ENCODE results near the gene MTA1. TPM values are rescaled to one million over a fixed set of nuclear protein-coding genes. Genes with fewer than 3 reads are reported as not detected.

Gene MTA1
- total RNA-seq, 1 experiment from 2014 or later = 238 TPM

- H3K27me3 ChIP-seq (replicated peaks; ENCODE audit: insufficient read depth, low read depth, low read length, poor library complexity) = no peaks in the 10 kb centered on the region
- peaks cover 36% of the 10 kb centered on the region for H3K4me1 ChIP-seq (ENCODE audit: insufficient read depth, low read length, poor library complexity, severe bottlenecking)
- no peak overlapping the region for H3K4me3 ChIP-seq (ENCODE audit: low read depth, low read length, poor library complexity, severe bottlenecking)
- peaks cover 4% of the 10 kb centered on the region for H3K36me3 ChIP-seq (ENCODE audit: insufficient read depth, low read length, poor library complexity, severe bottlenecking)
- ChIA-PET CTCF (no interaction called here), POLR2A (ENCODE audit: low non-redundant PET) (interaction anchor here (0.7 kb wide), 1 partner anchor 9 kb away, joined by 4 read pairs; no protein-coding TSS in a partner anchor)
- no peaks in the 10 kb centered on the region for H3K9me3 ChIP-seq (ENCODE audit: low read depth, low read length, poor library complexity, severe bottlenecking)
- intact Hi-C loops (cut with micrococcal nuclease; ENCODE audit: unreplicated experiment) = no loop called here
- BruUV-seq (replicated peaks) = no TSS peak
- DNase-seq (ENCODE audit: low spot score) = no peak
- peak overlapping the region; percentile 91 for H3K27ac ChIP-seq (ENCODE audit: low read depth, low read length, poor library complexity, severe bottlenecking)
- no peak for TF ChIP-seq CTCF (conservative IDR thresholded peaks at IDR 0.05; ENCODE audit: low read depth, low read length)
- TF ChIP-seq EZH2 (IDR thresholded peaks at IDR 0.05; ENCODE audit: borderline replicate concordance, low read depth, low read length, poor library complexity, severe bottlenecking) = no peak
Measured at GRCh38 chr14:105482486-105483110, 63.0 kb downstream of the MTA1 start.

GRCh38 chr14:105483300-105484068 lies 63.9 kb downstream of the MTA1 start:
- no peaks in the 10 kb centered on the region for H3K27me3 ChIP-seq (replicated peaks; ENCODE audit: insufficient read depth, low read depth, low read length, poor library complexity)
- BruUV-seq (replicated peaks) = no TSS peak
- ChIA-PET POLR2A (ENCODE audit: low non-redundant PET) (interaction anchor here (0.7 kb wide), 1 partner anchor 8 kb away, joined by 4 read pairs; no protein-coding TSS in a partner anchor), CTCF (no interaction called here)
- intact Hi-C loops (cut with micrococcal nuclease; ENCODE audit: unreplicated experiment) = no loop called here
- TF ChIP-seq EZH2 (IDR thresholded peaks at IDR 0.05; ENCODE audit: borderline replicate concordance, low read depth, low read length, poor library complexity, severe bottlenecking) (no peak), CTCF (conservative IDR thresholded peaks at IDR 0.05; ENCODE audit: low read depth, low read length) (no peak)
- DNase-seq (ENCODE audit: low spot score) = no peak
- H3K4me3 ChIP-seq (ENCODE audit: low read depth, low read length, poor library complexity, severe bottlenecking) = no peak overlapping the region
- peaks cover 4% of the 10 kb centered on the region for H3K36me3 ChIP-seq (ENCODE audit: insufficient read depth, low read length, poor library complexity, severe bottlenecking)
- H3K4me1 ChIP-seq (ENCODE audit: insufficient read depth, low read length, poor library complexity, severe bottlenecking) = peaks cover 39% of the 10 kb centered on the region
- peak overlapping the region; percentile 37 for H3K27ac ChIP-seq (ENCODE audit: low read depth, low read length, poor library complexity, severe bottlenecking)
- no peaks in the 10 kb centered on the region for H3K9me3 ChIP-seq (ENCODE audit: low read depth, low read length, poor library complexity, severe bottlenecking)

DNA sequence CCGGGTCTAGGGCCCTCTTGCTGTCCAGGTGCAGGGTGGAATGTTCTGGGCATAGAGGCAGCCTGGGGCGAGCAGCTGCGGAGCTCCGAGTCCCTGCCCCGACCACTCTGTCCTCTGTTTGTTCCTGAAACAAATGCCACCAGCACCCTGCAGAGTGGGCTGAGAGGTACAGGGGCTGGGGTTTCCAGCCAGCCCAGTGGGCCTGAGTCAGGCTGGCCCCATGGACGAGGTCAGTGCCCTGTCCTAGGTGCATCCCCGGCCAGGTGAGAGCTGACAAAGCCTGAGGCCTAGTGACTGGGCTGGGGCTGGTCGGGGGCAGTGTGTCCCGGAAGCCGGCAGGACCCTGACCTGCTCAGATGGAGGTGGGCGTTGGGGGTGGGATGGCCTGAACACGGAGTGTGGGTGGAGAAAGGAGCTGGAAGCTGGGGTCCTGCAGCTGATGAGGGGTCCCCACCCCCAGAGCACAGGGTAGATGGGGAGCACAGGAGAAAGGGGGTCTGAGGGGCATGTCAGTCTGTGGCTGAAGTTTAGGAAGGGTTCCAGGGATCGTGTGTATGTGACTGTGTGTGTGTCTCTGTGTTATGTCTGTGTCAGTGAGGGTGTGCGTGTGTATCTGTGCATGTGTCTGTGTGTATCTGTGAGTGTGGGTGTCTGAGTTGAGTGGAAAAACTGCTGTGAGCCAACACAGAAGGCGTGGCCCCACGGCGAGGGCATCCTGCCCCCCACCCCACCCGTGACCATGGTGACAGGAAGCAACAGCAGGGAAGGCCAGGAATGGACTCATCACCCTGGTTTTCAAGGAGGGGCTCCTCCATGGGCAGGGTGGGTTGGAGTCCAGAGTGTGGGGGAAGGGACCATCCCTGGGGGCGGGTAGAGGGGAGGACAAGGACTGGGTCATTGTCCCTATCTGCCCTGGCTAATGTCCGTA lies 64.7 kb downstream of the MTA1 start:
- CTCF ChIA-PET = no interaction called here
- no peaks in the 10 kb centered on the region for H3K9me3 ChIP-seq (ENCODE audit: low read depth, low read length, poor library complexity, severe bottlenecking)
- peaks cover 3% of the 10 kb centered on the region for H3K36me3 ChIP-seq (ENCODE audit: insufficient read depth, low read length, poor library complexity, severe bottlenecking)
- TF ChIP-seq CTCF (conservative IDR thresholded peaks at IDR 0.05; ENCODE audit: low read depth, low read length) = no peak
- no peak for TF ChIP-seq EZH2 (IDR thresholded peaks at IDR 0.05; ENCODE audit: borderline replicate concordance, low read depth, low read length, poor library complexity, severe bottlenecking)
- no peak overlapping the region for H3K27ac ChIP-seq (ENCODE audit: low read depth, low read length, poor library complexity, severe bottlenecking)
- no TSS peak for BruUV-seq (replicated peaks)
- peaks cover 44% of the 10 kb centered on the region for H3K4me1 ChIP-seq (ENCODE audit: insufficient read depth, low read length, poor library complexity, severe bottlenecking)
- H3K27me3 ChIP-seq (replicated peaks; ENCODE audit: insufficient read depth, low read depth, low read length, poor library complexity) = no peaks in the 10 kb centered on the region
- DNase-seq (ENCODE audit: low spot score) = no peak
- intact Hi-C loops (cut with micrococcal nuclease; ENCODE audit: unreplicated experiment) = no loop called here
- POLR2A ChIA-PET (ENCODE audit: low non-redundant PET) = no interaction called here
- no peak overlapping the region for H3K4me3 ChIP-seq (ENCODE audit: low read depth, low read length, poor library complexity, severe bottlenecking)
